BJ (cell line): ENCODE data around the gene STRIP1. TPM values are rescaled to one million over a fixed set of nuclear protein-coding genes. Genes with fewer than 3 reads are reported as not detected.
"Not testable (repeated sequence)": the region's sequence is repeated elsewhere in the genome, so short reads cannot be mapped to it uniquely, and the experiment has no call there.

Source experiments
- CTCF ChIA-PET: fragments of 350-600 bp; formaldehyde crosslinking; extraction: SDS; loops from one replicate; lab custom pipeline; 2021; ENCODE audit warnings: antibody characterized with exemption, inconsistent platforms; lab: Yijun Ruan, JAX
- POLR2A ChIA-PET: fragments of 300-600 bp; sonication (Branson Sonifier 250); formaldehyde crosslinking; extraction: SDS; loops from one replicate; lab custom pipeline; 2021; ENCODE audit warnings: antibody characterized with exemption; lab: Charles Lee
- DNase-seq: peaks from one replicate; pipeline ENCODE4 v3.0.0-alpha.2; 2011; ENCODE audit warnings: low read depth
- H3K27me3 ChIP-seq: 2 replicates; pipeline ENCODE4 v1.6.0; 2011; ENCODE audit warnings: low read length; ENCODE audit not compliant: control insufficient read depth, insufficient read depth
- H3K36me3 ChIP-seq: 2 replicates; pipeline ENCODE4 v1.5.1; 2011; ENCODE audit warnings: low read length; ENCODE audit not compliant: control insufficient read depth, insufficient read depth
- H3K4me3 ChIP-seq: 2 replicates; pipeline ENCODE4 v1.5.1; 2011; ENCODE audit warnings: low read depth, mild to moderate bottlenecking, control low read depth, low read length
- polyA plus RNA-seq: library from polyadenylated mRNA; depleted of rRNA; stranded (reverse); fragments of >200 nt; gene quantifications from 2 replicates; pipeline ENCODE4 v1.2.3, GENCODE V29; 2011
- TF ChIP-seq, protein P1 (sequence below): IDR thresholded peaks from 2 replicates; pipeline ENCODE4 v1.5.1; 2011; ENCODE audit warnings: low read depth, mild to moderate bottlenecking, control low read depth, inconsistent platforms, low read length, moderate library complexity; ENCODE audit not compliant: insufficient read depth

The STRIP1 gene
- polyA plus RNA-seq, 1 experiment = 46.2 TPM

DNA sequence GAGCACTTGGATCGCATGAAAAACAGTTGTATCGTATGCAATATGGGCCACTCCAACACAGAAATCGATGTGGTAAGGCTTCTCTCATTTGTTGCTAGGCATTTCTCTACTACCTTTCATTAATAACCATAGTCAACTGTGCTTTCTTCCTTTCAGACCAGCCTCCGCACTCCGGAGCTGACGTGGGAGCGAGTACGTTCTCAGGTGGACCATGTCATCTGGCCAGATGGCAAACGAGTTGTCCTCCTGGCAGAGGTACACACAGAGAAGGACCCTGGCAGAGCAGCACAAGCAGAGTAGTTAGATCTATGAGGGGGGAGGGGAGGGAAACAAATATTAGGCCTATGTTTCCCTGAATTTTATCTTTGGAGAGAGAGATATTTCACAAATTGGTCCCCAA is 16.0 kb upstream of the STRIP1 start:
- DNase-seq = no peak
- no peaks in the 10 kb centered on the region for H3K27me3 ChIP-seq
- POLR2A ChIA-PET = no interaction called here
- no peak overlapping the region for H3K4me3 ChIP-seq
- H3K36me3 ChIP-seq = peaks cover 41% of the 10 kb centered on the region
- CTCF ChIA-PET = interaction anchor here (1.1 to 2.5 kb wide), 2 partner anchors 11 kb away, joined by 4 to 6 read pairs; no protein-coding TSS in a partner anchor
- TF ChIP-seq, protein P1, sequence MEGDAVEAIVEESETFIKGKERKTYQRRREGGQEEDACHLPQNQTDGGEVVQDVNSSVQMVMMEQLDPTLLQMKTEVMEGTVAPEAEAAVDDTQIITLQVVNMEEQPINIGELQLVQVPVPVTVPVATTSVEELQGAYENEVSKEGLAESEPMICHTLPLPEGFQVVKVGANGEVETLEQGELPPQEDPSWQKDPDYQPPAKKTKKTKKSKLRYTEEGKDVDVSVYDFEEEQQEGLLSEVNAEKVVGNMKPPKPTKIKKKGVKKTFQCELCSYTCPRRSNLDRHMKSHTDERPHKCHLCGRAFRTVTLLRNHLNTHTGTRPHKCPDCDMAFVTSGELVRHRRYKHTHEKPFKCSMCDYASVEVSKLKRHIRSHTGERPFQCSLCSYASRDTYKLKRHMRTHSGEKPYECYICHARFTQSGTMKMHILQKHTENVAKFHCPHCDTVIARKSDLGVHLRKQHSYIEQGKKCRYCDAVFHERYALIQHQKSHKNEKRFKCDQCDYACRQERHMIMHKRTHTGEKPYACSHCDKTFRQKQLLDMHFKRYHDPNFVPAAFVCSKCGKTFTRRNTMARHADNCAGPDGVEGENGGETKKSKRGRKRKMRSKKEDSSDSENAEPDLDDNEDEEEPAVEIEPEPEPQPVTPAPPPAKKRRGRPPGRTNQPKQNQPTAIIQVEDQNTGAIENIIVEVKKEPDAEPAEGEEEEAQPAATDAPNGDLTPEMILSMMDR = no peak

DNA sequence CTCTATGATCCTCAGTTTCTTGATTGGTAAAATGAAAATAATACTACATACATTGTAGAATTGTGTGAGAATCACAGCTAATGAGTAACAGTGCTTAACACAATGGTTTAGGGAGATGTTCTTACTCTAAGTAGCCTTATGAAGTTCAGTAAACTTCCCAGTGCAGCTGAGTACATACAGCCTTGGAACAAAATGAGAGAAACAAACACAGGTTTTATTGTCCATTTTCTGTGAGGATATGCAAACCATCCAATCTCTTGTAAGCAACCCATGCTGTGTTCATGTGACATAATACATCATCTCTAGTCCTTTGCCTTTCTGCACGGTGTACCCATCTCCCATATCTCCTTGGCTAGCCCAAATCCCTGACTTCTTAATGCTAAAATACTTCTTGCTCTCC is 14.7 kb upstream of the STRIP1 start:
- peaks cover 41% of the 10 kb centered on the region for H3K36me3 ChIP-seq
- ChIA-PET CTCF (interaction anchor here (0.9 to 2.5 kb wide), 10 partner anchors 9 to 380 kb away, joined by 3 to 6 read pairs (median 3); partner anchors contain the start of gene AHCYL1), POLR2A (no interaction called here)

DNA sequence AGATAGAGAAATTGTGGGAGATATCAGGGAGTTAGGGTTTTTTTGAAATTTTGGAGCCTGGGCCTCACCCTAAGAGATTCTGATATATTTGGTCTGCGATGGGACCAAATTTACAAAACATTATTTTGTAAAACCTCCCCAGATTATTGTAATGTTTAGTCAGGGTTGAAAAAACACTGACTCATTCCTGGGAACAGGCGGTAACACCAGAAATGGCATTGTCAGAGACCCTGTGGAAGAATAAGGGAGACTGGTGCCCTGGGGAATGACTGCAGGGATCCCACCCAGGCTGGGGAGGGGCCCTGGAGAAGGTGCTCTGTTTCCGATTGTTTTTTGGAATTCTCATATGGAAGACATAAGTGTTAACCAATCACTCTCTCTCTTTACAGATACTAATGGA is 13.1 kb upstream of the STRIP1 start:
- Histone ChIP-seq H3K4me3 (no peak overlapping the region), H3K27me3 (no peaks in the 10 kb centered on the region), H3K36me3 (peaks cover 37% of the 10 kb centered on the region)
- TF ChIP-seq, protein P1 = no peak
- POLR2A ChIA-PET = no interaction called here
- no peak for DNase-seq
- CTCF ChIA-PET = interaction anchor here (1.3 to 1.5 kb wide), 3 partner anchors 8 to 32 kb away, joined by 3 to 4 read pairs (median 3); no protein-coding TSS in a partner anchor

More for the DNA sequence above, 14.7 kb upstream of the STRIP1 start:
- DNase-seq = no peak
- Histone ChIP-seq H3K27me3 (no peaks in the 10 kb centered on the region), H3K4me3 (no peak overlapping the region)
- TF ChIP-seq, protein P1 = no peak

DNA sequence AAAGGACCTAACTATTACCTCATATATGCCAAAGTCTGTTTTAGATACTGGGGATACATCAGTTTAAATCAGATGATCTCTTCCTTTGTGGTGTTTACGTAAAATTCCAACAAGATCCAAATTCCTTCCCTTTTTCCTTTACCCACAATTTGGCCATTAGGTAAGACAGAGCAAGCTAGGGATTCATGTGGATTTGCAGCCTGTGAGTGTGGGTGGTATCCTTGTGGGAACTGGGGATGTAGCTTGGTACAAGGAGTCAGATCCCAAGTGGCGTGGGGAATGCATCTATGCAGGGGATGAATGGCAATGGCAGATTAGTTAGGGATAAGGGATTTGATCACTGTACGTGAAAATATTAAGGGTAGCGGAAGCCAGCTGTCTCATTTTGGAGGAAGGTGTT is 9.8 kb upstream of the STRIP1 start:
- peaks cover 18% of the 10 kb centered on the region for H3K36me3 ChIP-seq
- ChIA-PET POLR2A (no interaction called here), CTCF (interaction anchor here (1.1 to 2.3 kb wide), 4 partner anchors 13 to 92 kb away, joined by 3 to 9 read pairs (median 4); no protein-coding TSS in a partner anchor)
- no peak for DNase-seq
- H3K27me3 ChIP-seq = no peaks in the 10 kb centered on the region
- no peak overlapping the region for H3K4me3 ChIP-seq
- TF ChIP-seq, protein P1 = no peak

DNA sequence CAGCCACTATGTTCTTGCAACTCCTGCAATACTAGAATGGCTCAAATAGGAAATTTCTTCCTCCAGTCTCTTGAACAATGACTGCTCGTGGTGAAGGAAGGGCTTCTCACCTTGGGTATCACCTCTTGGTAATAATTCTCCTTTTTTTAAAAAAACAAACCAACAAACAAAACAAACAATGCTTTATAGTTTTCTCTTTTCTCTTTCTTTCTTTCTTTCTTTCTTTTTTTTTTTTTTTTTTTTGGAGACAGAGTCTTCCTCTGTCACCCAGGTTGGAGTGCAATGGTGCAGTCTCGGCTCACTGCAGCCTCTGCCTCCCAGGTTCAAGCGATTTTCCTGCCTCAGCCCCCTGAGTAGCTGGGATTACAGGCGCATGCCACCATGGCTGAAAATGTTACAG is 3.7 kb upstream of the STRIP1 start:
- POLR2A ChIA-PET, DNase-seq, H3K27me3 ChIP-seq, H3K36me3 ChIP-seq, H3K4me3 ChIP-seq: not testable (repeated sequence)
- CTCF ChIA-PET = interaction anchor here (0.8 to 3.3 kb wide), 18 partner anchors 8 to 430 kb away, joined by 3 to 27 read pairs (median 6); partner anchors contain the start of gene UBL4B

DNA sequence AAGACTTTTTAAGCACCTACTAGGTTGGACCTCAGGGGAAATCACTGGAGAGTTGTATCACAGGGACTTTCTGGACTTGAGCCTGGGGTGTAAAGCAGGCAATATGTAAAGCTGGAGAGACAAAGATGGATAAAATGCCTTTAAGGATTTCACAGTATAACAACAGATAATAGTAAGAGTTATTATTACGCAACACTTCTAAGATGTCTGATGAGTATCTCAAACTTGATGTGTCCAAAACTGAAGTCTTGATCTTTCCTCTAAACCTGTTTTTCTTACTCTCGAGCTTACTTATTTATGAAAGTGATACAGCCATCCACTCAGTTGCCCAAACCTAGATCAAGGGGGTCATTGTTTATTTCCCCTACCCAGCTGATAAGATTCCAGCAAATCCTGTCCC is 2.1 kb upstream of the STRIP1 start:
- no peak overlapping the region for H3K4me3 ChIP-seq
- TF ChIP-seq, protein P1 = no peak
- no peaks in the 10 kb centered on the region for H3K27me3 ChIP-seq
- DNase-seq = no peak
- no peaks in the 10 kb centered on the region for H3K36me3 ChIP-seq
- POLR2A ChIA-PET = no interaction called here
- CTCF ChIA-PET = interaction anchor here (1.0 to 1.8 kb wide), 4 partner anchors 15 to 427 kb away, joined by 3 to 5 read pairs (median 4); no protein-coding TSS in a partner anchor
